Adipocyte (in vitro differentiated cells): ENCODE data around the gene MSL1.

Source experiments
- DNase-seq: peaks from one replicate; pipeline ENCODE4 v3.0.0-alpha.2; 2015; ENCODE audit warnings: low read depth
- H3K27me3 ChIP-seq: replicated peaks from 2 replicates; pipeline ENCODE4 v1.7.0; 2013; ENCODE audit warnings: mild to moderate bottlenecking, low read length, moderate library complexity; ENCODE audit not compliant: control insufficient read depth, insufficient read depth
- H3K36me3 ChIP-seq: 2 replicates; pipeline ENCODE4 v1.7.0; 2013; ENCODE audit warnings: low read length, mild to moderate bottlenecking, moderate library complexity; ENCODE audit not compliant: control insufficient read depth, insufficient read depth, severe bottlenecking
- H3K4me1 ChIP-seq: 2 replicates; pipeline ENCODE4 v1.7.0; 2013; ENCODE audit warnings: mild to moderate bottlenecking, low read length, moderate library complexity; ENCODE audit not compliant: control insufficient read depth, insufficient read depth
- H3K4me3 ChIP-seq: 2 replicates; pipeline ENCODE4 v1.7.0; 2013; ENCODE audit warnings: mild to moderate bottlenecking, low read length, moderate library complexity
- H3K9ac ChIP-seq: 2 replicates; pipeline ENCODE4 v1.7.0; 2013; ENCODE audit warnings: mild to moderate bottlenecking, low read length, moderate library complexity
- H3K9me3 ChIP-seq: 2 replicates; pipeline ENCODE4 v1.7.0; 2013; ENCODE audit warnings: mild to moderate bottlenecking, low read length, moderate library complexity; ENCODE audit not compliant: control insufficient read depth

The MSL1 gene

GRCh38 chr17:40093005-40093579, 28.7 kb upstream of the MSL1 start:
- peaks cover 67% of the 10 kb centered on the region for H3K36me3 ChIP-seq
- H3K9me3 ChIP-seq = no peaks in the 10 kb centered on the region
- H3K4me1 ChIP-seq = peaks cover 35% of the 10 kb centered on the region
- DNase-seq = no peak
- peak overlapping the region; percentile 65 for H3K9ac ChIP-seq
- H3K27me3 ChIP-seq = no peaks in the 10 kb centered on the region
- H3K4me3 ChIP-seq = no peak overlapping the region

DNA sequence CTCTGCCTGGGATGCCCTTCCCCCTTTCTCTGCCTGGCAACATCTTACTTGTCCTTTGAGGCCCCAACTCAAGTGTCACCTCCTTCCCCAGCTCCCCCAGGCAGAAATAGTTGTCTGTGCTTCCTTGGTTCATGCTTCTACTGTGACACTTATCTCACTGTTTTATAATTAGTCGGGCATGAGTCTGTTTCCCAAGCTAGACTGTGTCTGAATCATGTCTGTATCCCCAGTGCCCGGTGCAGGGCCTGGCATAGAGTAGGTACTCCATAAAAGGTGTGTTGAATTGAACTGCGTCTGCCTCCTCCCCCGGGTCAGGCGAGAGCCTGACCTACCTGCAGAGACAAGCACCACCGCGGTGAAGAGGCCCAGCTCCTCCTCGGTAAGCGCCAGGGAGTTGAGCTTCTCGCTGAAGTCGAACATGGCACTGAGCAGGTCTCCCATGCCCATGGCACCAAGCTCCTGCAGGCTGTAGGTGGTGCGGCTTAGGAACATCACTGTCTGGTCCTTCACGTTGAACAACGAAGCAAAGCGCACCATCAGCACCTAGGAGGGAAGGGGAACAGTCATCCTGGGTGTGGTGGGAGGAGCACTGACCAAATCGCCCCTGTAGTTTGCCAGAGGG, 28.1 kb upstream of the MSL1 start:
- no peak for DNase-seq
- Histone ChIP-seq H3K4me1 (peaks cover 41% of the 10 kb centered on the region), H3K27me3 (no peaks in the 10 kb centered on the region), H3K9me3 (no peaks in the 10 kb centered on the region), H3K36me3 (peaks cover 61% of the 10 kb centered on the region), H3K4me3 (no peak overlapping the region), H3K9ac (peak overlapping the region; percentile 65)

DNA sequence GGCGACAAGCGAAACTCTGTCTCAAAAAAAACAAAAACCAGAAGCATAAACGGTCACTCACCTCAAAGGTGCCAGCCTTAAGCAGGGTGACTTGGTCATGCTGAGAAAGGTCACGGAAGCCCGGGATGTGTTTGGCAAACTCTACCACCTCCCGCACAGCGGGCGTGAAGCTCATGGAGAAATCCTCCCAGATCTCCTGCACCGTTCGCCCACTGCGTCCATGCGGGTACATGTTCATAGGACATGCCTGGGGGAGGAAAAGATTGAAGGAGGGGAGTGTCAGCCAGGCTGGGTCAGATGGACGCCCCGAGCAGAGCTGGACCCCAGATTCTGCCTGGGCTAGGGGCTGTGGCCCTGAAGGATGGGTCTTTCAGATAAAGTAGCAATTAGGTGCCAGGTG, 26.9 kb upstream of the MSL1 start:
- no peak overlapping the region for H3K4me3 ChIP-seq
- peaks cover 52% of the 10 kb centered on the region for H3K36me3 ChIP-seq
- no peaks in the 10 kb centered on the region for H3K9me3 ChIP-seq
- H3K27me3 ChIP-seq = no peaks in the 10 kb centered on the region
- no peak for DNase-seq
- no peak overlapping the region for H3K9ac ChIP-seq
- H3K4me1 ChIP-seq = peaks cover 42% of the 10 kb centered on the region

DNA sequence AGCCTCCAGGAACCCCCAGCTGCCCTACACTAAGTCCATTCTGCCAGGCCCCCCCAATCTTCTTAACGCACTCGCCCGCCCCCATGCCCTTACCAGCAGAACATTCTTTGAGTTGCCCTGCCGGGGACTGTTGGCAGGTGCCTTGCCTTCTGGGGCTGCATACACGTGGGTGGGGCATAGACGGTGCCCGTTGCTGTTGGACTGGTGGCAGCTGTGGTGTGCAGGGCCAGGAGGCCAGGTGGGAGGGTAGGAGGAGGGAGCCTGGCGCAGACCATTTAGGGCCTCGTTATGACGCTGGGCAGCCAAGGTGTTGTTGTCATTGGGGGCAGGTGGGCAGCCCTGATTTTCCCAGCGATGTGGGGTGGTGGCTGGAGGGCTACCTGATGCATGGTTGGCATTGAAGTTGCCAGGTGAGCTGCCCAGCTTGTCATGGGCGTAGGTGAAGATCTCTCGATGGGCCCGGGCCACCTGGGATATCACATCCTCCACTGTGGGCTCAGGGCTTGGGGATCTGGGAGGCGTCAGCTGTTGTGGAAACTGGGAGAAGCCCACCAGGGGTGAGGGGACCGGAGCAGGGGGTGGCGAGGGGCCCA, 26.3 kb upstream of the MSL1 start:
- H3K27me3 ChIP-seq = no peaks in the 10 kb centered on the region
- H3K9ac ChIP-seq = no peak overlapping the region
- no peak for DNase-seq
- H3K4me1 ChIP-seq = peaks cover 42% of the 10 kb centered on the region
- no peak overlapping the region for H3K4me3 ChIP-seq
- peaks cover 49% of the 10 kb centered on the region for H3K36me3 ChIP-seq
- no peaks in the 10 kb centered on the region for H3K9me3 ChIP-seq

- no peaks in the 10 kb centered on the region for H3K27me3 ChIP-seq
- peaks cover 46% of the 10 kb centered on the region for H3K4me1 ChIP-seq
- DNase-seq = no peak
- H3K36me3 ChIP-seq = peaks cover 48% of the 10 kb centered on the region
- H3K9me3 ChIP-seq = no peaks in the 10 kb centered on the region
- H3K9ac ChIP-seq = peak overlapping the region; percentile 92
- peak overlapping the region; percentile 85 for H3K4me3 ChIP-seq
These were observed 25.6 kb upstream of the MSL1 start for GRCh38 chr17:40095944-40096791.

GRCh38 chr17:40097087-40097486, 24.7 kb upstream of the MSL1 start:
- peak overlapping the region; percentile 85 for H3K4me3 ChIP-seq
- peak overlapping the region; percentile 92 for H3K9ac ChIP-seq
- H3K9me3 ChIP-seq = no peaks in the 10 kb centered on the region
- peaks cover 48% of the 10 kb centered on the region for H3K36me3 ChIP-seq
- no peak for DNase-seq
- peaks cover 54% of the 10 kb centered on the region for H3K4me1 ChIP-seq
- H3K27me3 ChIP-seq = no peaks in the 10 kb centered on the region

DNA sequence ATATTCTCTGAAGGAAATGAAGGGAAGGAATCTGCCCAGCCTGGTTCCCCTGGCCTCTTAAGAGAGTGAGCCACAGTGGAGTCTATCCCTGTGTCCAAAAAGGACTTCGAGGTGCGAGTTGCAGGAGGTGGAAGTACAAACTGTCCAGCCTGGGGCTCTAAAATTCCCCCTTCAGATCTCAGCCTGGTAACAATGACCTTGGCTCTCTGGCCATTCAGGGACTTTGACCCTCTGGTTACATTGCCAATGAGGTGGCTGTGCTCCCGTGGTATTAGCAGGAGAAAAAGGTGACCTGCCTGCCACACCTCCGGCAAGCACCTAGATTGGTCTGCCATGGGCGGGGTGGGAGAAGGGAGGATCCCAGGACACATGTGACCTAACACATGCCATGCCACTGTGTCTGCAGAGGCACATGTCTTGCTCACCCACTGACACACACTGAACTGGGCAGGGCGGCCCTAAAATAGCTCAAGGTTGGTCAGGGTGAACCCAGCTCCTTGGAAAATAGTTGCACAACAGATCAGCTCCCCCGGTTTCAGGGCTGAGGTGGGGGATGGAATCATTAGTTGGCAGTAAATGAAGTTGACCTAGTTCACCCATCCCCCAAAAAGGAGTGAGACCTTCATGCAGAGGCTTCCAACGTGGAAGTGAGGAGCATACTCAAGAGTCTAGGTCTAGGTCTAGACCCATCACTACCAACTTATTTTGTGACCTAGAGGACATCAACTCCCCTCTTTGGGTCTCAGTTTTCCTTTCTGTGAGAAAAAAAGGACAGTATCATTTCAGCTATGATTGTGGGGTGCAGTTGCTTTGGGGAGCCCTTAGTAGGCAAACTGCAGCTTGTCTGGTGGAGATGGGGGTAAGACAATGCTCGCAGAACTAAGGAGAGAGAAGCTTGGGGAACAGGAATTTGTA, 23.6 kb upstream of the MSL1 start:
- peak; percentile 40 for DNase-seq
- H3K4me3 ChIP-seq = peak overlapping the region; percentile 85

GRCh38 chr17:40098846-40099618, 22.7 kb upstream of the MSL1 start:
- Histone ChIP-seq H3K36me3 (peaks cover 33% of the 10 kb centered on the region), H3K9me3 (no peaks in the 10 kb centered on the region), H3K4me3 (peak overlapping the region; percentile 99), H3K27me3 (no peaks in the 10 kb centered on the region), H3K4me1 (peaks cover 51% of the 10 kb centered on the region), H3K9ac (peak overlapping the region; percentile 99)
- peak; percentile 99 for DNase-seq

More for the DNA sequence above, 23.6 kb upstream of the MSL1 start:
- peaks cover 41% of the 10 kb centered on the region for H3K36me3 ChIP-seq
- H3K9ac ChIP-seq = peak overlapping the region; percentile 92
- H3K9me3 ChIP-seq = no peaks in the 10 kb centered on the region
- peaks cover 55% of the 10 kb centered on the region for H3K4me1 ChIP-seq
- no peaks in the 10 kb centered on the region for H3K27me3 ChIP-seq

DNA sequence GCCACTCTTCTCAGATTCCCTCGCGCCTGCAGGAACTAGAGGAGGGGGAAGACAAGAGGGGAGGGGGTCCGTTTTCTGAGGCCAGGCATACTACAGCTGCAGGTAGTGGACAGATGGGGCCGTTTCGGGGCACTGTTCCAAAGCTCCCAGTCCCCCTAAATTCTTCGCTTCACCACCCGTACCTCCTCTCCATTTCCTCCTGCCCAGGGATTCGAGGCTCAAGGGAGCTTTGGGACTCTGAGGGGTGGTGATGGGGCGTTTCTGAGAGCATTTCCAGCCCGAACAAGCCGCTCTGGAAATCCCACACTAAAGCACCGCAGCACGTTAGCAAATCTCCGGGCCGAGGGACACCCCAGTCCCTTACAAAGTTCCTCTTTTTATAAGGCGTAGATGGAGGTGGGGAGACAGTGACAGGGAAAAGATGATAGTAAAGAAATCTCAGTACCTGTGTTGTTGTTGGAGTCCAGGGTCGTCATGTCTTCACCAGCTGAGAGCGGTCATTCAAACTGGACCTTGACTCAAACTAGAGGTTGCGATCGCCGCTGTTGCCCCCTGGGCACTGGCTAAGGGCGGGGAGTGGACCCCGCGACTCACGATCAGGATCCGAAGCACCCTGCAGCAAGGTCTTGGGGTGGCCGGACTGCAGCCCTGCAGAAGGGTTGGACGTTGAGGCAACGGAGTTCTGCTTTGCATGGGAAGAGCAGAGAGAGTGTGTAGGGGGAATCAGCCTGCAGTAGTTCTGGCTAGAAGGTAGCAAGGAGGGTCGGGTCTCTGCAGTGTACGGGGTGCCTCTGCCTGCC, 22.0 kb upstream of the MSL1 start:
- H3K4me1 ChIP-seq = peaks cover 56% of the 10 kb centered on the region
- no peaks in the 10 kb centered on the region for H3K27me3 ChIP-seq
- H3K4me3 ChIP-seq = peak overlapping the region; percentile 99
- peak; percentile 21 for DNase-seq
- H3K36me3 ChIP-seq = peaks cover 25% of the 10 kb centered on the region
- H3K9ac ChIP-seq = peak overlapping the region; percentile 99
- H3K9me3 ChIP-seq = no peaks in the 10 kb centered on the region

DNA sequence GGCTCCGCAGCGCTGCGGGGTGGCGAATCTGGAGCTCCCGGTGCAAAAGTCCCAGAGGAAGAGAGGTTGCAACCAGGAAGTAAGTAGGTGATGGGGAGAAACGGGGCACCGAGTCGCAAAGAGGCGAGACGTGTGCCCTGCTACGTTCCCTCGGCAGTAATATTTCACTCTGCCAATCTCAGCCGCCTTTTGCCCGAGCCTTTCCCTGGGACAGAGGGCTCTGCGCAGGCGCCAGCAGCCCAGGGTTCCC, 21.4 kb upstream of the MSL1 start, which contains the start of gene NR1D1:
Gene NR1D1 (minus strand): TSS at position 171 of the 250 bp plus-strand sequence. CDS start 495 bp downstream, outside the sequence.
- H3K9ac ChIP-seq = peak within 1 kb of the TSS; percentile 99
- H3K27me3 ChIP-seq = no peaks in the 10 kb centered on the region
- H3K4me1 ChIP-seq = peaks cover 60% of the 10 kb centered on the region
- peak within 1 kb of the TSS; percentile 99 for H3K4me3 ChIP-seq
- DNase-seq = no peak
- peaks cover 20% of the 10 kb centered on the region for H3K36me3 ChIP-seq
- no peaks in the 10 kb centered on the region for H3K9me3 ChIP-seq
